Testis (tissue), 2 donors: Measurements from ENCODE around the gene TRANK1.

ENCODE experiments used
- CTCF ChIP-seq, 3 experiments: fragments of 450-650 bp in 2 of 3; fragments of 200-600 bp in 1 of 3; sonication (generic) in 1 of 3; IDR thresholded peaks; one replicate each; pipeline ENCODE4 v1.5.1; 2016 to 2019; ENCODE audit warnings: antibody characterized with exemption in 3 of 3, mild to moderate bottlenecking in 2 of 3, moderate library complexity in 1 of 3
- POLR2A ChIP-seq: fragments of 450-650 bp; IDR thresholded peaks from one replicate; pipeline ENCODE4 v1.6.1; 2017; ENCODE audit warnings: antibody characterized with exemption, mild to moderate bottlenecking, moderate library complexity

- TF ChIP-seq CTCF (IDR thresholded peaks at IDR 0.05) (no peak), POLR2A (no peak)
Observed at GRCh38 chr3:36875397-36875796, 69.5 kb downstream of the TRANK1 start.
